ENCODE measurements around the gene TEPSIN.

The TEPSIN gene

DNA sequence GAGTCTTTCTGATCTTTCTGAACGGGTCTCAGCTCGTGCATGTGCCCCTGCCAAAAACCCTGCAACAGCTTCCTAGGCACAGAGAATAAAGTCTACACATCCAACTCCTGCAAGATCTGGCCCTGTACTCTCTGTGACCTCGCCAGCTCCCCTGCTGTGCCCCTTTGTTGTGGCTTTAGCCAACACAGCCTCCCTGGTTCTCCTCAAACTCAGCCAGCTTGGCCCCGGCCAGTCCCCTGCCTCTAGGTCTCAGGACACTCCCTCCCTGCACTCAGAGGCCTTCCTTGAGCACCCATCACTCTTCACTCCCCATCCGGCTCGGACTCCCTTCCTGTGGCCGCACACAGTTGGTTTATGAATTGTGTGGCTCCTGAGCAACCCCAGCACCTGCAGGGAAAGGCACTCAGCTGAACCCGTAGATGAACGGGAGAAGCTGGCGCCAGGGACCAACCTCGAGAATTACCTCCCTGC lies 17.4 kb downstream of the TEPSIN start:
- DNase-seq (ENCODE audit: low read depth in 3 of 3): no peak

DNA sequence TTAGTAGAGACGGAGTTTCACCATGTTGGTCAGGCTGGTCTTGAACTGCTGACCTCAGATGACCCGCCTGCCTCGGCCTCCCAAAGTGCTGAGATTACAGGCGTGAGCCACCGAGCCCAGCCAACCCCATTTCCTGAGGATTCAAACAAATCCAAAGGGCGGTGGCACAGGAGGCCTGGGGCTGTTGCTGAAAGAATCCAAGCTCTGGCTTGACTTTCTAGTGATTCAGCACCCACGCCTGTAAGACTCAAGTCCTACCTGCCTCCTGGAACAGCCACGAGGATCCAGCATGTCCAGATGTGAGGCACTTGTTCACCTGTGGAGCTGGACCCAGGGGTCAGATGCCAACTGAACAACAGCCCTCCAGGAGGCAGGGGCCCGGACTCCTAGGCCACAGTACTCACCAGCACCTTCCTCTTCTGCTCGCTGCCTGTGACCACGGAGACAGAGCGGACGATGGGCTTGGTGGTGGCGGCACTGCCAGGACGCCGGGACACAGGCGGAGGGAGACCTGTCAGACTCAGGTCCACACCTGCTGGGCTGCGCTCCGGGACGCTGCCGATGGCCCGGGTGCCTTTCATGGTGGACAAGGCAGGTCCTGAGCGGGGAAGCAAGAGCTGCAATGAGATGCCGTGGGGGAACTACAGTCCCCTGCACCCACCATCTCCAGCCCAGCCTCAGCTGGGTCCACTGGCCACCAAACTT lies 19.2 kb downstream of the TEPSIN start:
- DNase-seq (ENCODE audit: low read depth in 3 of 3): no peak

DNA sequence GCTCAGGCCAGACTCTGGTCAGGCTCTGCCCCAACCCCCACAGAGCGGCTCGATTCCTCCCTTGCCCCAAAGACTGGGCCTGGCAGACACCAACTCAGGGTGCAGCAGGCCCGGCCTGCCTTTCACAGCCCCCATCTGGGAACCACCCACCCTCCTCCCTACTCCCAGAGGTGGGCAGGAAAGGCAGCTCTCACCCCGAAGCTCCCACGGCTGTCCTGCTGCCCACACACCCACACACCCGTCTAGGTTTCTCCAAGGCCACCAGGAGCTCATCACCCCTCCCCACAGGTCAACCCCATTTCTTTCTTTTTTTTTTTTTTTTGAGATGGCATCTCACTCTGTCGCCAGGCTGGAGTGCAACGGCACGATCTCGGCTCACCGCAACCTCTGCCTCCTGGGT lies 19.9 kb downstream of the TEPSIN start:
- DNase-seq (ENCODE audit: low read depth in 3 of 3): no peak

DNA sequence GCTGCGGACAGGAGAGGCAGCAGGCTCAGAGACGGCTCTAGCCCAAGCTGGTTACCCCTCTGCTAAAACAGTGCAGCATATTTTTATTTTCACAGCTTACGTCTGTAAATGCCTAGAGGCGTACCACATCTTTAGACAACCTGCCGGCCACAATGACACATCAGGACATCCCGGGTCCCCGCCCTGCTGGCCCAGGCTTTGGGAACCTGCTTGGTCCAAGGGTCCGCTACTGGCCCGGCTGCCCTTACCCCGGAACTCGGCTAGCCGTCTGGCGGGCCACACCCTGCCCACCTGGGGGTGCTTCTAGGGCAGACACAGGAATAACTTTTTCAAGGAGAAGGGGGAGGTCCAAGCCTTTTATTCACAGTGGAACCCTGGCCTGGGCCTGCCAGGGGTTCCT lies 20.4 kb downstream of the TEPSIN start:
- DNase-seq (ENCODE audit: low read depth in 3 of 3): no peak

DNA sequence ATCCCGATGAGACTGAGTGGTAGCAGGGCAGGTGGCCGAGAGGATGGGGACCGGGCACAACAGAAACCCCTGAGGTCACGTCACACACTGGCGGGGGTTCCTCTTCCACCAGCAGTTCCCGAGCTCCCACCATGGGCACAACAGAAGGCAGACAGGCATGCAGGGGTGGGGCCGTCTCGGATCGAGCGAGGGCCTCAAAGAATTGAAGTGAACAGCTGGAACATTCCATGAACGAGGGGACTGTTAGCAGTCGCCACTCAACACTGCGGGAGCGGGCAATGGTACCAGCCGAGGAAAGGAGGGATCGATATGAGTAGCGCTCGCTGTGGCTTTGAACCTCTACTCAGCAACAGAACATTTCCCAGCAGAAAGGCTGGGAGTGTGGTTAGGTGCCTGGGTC lies 21.4 kb downstream of the TEPSIN start:
- DNase-seq (ENCODE audit: low read depth in 3 of 3): no peak

DNA sequence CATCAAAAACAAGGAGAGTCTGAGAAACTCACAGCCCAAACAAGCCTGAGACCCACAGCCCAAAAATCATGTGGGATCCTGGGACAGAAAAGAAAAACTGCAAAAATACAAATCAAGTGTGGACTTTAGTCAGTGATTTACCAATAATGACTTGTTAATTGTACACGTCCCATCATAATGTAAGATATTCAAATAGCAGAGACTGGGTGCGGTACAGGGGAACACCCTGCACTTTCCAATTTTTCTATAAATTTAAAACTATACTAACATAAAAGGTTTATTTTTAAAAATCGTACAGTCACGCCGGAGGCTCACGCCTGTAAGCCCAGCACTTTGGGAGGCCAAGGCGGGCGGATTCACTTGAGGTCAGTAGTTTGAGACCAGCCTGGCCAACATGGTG lies 24.9 kb downstream of the TEPSIN start:
- DNase-seq (ENCODE audit: low read depth in 3 of 3): no peak

DNA sequence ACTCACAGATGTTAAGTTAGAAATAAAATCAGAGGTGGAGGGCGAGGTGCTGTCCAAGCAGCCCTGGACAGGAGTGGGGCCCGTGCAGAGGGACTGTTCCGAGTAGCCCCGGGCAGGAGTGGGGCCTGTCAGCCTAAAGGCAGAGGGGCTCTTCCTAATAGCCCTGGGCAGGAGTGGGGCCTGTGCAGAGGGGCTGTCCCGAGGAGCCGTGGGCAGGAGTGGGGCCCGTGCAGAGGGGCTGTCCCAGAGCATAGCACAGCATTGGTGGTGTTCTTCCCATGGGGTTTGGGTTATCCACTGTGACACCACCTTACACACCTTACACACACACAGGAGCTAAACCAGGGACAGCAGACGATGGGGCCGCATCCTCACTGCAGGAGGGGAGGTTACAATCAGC lies 26.5 kb downstream of the TEPSIN start:
- DNase-seq (ENCODE audit: low read depth in 3 of 3): no peak

DNA sequence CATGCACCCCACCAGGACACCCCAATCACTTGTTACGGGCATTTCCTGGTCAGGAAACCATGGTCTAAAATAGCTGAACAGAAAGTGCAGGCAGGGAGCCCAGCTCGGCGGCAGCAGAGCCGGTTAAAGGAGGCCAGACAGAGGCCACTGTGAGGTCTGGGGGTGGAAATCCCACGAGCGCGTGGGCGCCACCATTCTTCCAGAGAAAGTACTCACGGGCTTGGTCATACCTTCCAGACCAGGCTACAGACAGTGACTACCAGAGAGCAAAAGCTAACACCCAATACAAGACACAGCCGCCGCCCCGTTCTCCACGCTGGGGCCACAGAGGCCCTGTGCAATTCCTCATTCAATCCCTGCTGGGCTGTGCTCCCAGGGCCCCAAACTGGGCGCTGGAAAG lies 28.0 kb downstream of the TEPSIN start:
- DNase-seq (ENCODE audit: low read depth in 3 of 3): no peak

DNA sequence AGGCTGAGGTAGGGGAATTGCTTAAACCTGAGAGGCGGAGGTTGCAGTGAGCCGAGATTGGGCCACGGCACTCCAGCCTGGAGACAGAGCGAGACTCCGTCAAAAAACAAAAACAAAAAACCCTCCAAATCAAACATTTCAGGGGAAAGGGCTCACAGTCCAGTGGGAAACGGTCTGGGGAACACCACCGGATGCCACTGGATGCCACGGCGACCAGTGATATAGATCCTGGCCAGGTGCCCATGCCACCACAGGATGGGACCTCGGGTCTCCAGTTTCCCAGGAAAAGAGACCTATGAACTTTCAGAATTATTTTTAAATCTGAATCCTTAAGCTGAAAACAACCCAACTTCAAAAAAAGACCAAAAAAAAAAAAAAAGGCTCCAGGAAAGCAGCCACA lies 28.4 kb downstream of the TEPSIN start:
- DNase-seq (ENCODE audit: low read depth in 3 of 3): no peak

DNA sequence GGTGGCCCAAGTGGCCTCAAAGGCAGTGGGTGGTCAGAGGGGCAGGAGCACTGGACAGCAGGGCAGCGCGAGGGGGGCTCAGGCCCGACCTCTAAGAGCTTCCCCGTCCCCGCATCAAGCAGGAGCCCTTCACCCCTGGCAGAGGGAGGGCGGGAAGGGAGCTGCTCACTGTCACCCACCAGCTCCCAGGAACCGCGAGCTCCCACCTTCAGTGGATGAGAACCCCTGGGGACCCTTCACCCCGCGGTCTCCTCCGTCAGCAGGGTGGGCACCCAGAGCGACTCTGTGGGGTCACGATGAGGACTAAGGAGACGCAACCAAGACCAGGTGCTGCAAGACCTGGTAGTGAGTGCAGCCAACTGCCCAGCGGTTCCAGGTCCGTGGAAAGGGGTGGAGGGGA lies 29.7 kb downstream of the TEPSIN start:
- DNase-seq (ENCODE audit: low read depth in 3 of 3): no peak

DNA sequence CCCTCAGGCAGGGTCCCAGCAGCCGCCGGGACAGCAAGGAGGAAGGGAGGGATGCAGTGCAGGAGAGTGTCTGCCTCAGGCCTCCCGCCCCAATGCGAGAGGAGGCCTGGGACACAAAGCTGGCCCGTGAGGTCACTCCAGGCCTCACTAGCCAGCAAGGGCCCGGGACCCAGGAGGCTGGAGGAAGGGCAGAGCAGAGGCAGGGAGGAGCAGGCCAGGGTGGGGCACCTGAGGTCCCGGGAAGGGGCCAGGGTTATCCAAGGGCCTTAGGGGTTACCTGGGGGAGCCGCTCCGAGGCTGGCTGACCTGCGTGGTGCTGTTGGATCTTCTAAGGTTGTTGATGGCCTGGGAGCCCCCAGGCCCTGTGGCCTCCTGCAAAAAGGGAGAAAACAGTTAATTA lies 30.2 kb downstream of the TEPSIN start:
- DNase-seq (ENCODE audit: low read depth in 3 of 3): no peak

DNA sequence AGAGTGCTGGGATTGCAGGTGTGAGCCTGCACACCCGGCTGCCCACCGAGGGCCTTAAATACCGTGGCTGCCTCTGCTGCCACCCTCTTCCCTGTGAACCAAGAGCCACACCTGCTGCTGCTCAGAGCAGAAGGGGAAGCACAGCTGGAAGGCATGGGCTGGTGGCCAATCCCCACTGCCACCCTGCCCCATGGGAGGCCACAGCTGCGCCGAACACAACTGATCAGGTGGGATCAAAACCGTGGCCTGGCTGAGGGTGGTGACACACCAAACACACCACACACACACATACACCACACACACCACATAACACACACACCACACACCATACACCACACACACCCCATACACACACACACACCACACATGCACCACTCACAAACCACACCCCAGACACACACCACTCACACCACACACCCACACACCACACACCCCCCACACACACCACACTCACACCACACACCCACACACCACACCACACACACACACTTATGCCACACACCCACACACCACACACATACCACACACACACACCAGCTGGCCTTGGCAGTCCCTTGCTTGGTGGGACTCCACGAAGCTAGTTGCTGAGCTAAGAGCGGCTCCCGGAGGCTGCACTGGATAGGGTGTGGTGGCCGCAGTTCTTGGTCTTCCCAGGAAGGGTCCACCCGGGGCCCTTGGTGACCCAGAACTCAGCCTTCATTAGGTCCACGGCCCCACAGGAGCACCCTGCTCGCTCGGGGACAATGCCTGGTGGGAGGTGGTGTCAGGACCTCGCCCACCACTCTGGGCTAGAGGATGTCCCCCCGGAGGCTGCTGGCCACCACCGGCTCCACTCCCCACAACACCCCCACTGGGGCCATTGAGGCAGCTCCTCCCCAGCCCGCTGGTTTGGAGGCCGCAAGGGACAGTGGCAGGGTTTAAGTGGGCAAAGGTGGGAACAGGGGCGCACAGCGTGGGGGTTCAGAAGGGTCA lies 31.0 kb downstream of the TEPSIN start:
- no peak for DNase-seq (ENCODE audit: low read depth in 3 of 3)

DNA sequence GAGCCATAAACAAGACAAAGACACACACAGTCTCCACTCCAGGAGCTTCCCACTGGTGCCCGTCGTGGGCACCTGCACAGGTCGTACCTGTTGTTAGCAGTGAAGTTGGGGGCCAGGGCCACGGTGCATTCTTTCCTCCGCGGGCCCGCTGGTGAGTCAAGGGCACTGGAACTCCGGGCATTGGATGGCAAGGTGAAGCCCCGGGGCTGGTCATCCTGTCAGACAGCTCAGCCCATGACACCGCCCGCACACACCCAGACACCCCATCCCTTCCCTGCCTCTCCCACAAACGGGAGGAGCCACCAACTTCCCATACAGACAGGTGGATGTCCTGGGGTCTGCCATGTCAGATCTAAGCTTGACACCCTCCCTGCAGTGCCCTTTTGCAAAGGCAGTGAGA lies 32.2 kb downstream of the TEPSIN start:
- DNase-seq (ENCODE audit: low read depth in 3 of 3): no peak

DNA sequence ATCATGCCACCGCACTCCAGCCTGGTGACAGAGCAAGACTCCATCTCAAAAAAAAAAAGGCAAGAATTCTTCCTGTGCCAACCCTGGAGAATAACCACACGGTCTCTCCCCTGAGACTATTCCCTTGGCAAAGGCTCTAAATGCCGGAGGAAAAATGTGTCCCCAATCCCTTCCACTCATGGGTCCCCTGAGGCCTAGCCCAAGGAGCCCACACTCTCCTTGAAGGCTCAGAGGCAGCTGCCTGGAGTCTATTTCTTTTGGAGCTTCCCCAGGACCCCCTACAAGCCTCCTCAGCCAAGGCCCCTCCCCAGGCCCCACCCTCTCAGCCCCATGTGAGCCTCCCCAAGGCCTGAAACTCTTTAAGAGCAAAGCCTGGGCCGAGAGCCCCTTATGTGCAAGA lies 32.7 kb downstream of the TEPSIN start:
- no peak for DNase-seq (ENCODE audit: low read depth in 3 of 3)

DNA sequence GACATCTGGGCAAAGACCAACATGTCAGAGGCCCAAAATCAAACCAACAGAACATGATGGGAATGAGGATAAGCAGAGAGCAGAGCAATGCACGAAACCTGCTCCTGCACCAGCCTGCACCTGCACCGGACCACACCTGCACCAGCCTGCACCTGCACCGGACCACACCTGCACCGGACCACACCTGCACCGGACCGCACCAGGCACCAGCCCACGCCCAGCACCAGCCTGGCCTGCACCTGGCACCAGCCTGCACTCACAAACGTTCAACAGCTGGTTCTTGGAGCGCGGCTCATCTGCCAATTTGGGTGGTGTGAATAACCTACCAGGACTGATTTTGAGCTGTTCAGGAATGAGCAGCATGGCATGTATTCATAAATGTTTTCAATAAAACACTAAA lies 34.3 kb downstream of the TEPSIN start:
- no peak for DNase-seq (ENCODE audit: low read depth in 3 of 3)

DNA sequence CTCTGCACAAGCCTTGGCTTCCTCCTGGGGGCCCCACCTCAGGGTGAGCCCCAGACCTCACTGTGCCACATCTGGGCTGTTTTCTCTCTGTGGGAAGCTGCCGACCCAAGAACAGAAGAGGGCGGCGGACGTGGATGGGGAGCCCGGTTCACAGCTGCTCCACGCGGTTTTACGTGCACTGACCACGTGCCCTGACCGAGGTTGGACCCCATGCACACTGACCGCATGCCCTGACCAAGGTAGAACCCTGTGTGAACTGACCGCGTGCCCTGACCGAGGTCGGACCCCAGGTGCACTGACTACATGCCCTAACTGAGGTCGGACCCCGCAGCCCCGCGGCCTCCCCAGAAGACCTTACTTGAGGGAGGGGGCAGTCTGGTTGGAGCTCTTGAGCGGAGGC lies 35.7 kb downstream of the TEPSIN start:
- DNase-seq (ENCODE audit: low read depth in 3 of 3): no peak

DNA sequence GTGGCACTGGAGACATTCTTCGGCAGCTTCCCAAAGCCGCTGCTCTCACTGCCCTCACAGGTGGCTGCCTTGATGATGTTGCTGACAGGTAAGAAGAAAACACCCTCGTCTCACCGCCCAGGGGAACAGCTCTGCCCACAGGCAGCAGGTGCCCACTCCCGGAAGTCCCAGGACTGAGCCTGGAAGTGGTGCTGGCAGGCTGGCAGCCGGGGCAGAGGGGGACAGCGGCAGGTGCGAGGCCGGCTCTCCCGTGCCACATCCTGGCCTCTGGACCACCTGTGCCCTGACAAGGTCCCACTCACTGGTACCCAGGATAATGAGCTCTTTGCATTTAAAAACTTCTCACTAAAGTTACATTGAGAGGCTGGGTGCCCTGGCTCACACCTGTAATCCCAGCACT lies 36.5 kb downstream of the TEPSIN start:
- no peak for DNase-seq (ENCODE audit: low read depth in 3 of 3)

DNA sequence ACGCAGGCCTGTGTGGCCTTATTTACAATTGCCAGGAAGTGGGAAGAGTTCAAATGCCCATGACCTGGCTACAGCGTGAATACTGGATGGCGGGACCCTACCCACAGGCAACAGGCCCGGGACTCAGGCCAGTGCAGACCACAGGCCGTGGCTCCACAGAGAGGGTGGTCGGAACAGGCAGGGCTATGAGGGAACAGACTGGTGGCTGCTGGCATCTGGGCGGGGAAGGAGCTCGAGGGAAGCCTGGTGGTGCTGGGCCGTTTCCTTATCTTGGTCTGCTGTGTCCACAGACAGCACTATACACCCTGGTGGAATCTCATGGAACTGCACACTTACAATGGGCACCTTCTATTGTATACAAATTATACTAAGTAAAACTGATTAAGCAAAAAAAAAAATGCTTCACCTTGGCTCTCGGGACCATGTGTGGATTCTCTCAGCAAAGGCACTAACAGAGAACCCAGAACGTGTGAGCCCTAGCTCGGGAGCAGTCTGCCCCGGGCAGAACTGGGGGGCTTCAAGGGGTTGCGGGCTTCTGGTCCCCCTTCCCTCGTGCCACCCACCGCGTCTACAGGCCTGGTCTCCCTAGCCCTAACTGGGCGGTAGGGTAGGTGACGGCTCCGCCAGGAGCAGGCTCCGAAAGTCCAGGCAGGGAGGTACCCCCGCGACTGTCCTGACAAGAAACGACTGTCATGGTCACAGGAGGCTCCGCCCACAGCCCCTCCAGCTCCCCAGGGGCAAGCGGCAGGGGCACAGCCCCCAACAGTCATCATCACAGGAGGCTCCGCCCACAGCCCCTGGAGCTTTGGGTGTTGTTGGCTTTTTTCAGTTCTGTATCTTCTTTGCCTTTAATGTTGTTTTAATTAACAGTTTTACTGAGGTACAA lies 37.9 kb downstream of the TEPSIN start:
- no peak for DNase-seq (ENCODE audit: low read depth in 3 of 3)

DNA sequence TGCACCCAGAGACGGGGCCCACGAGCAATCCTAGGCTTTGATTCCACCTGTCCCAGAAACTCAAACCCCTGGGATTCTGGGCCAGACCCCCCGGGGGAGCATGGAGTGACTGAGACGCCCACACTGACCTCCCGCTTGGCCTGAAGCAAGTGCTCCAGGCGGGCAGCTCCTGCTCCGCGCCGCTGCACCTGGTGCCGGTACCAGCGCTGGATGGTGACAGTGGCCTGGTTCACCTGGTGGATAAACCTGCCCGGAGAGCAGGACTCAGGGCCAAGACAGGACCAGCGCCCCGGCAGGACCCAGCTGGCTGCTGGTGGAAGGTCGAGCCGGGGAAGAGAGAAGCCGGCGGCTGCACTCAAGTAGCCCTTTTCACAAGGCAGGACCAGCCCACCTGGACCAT lies 38.7 kb downstream of the TEPSIN start:
- no peak for DNase-seq (ENCODE audit: low read depth in 3 of 3)

DNA sequence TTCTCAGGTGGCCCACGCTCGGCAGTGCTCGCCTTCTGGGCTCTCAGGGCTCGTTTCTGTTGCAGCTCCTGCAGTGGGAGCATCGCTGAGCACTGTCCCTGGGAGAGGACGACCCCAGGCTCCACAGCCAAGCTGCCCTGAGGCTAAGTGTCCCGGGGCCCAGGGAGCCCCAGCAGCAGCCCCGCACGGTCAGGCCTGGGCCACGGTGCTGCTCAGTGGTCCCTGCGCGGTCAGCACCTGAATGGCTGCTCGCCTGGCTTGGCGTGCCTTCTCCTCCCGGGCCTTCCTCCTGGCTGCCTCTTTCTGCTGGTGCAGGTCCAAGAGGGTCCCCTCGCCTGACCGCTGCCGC lies 39.4 kb downstream of the TEPSIN start:
- no peak for DNase-seq (ENCODE audit: low read depth in 3 of 3)

DNA sequence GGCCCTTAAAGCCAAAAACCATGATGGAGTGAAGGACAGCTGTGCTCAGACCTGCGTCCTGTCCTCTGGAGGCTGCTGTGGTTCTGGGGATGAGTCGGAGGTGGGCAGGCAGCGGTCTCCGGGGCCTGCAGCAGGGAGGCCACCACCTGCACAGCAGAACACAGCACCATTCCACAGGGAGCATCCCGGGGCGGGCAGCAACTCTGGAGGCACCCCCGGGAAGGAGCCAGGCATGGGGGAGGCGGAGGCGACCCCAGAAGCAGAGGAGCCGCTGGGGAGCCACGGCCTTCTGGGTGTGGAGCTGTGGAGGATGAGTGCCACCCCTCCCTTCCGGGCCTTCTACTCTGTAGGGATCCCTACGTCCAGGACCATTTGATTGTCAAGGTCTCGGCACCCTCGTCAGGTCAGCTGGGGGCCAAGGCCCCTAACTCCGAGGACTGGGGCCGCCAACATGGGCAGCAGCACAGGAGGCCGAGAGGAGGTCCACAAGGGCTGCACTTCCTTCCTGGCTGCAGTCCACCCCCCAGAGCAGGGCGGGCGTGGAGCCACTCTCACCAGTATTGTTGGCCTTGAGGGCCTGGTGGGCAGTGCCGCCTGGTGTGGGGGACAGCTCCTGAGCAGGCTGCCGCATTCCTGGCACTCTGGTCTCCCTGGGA lies 39.9 kb downstream of the TEPSIN start:
- DNase-seq (ENCODE audit: low read depth in 3 of 3): no peak

All from stimulated activated CD4-positive, alpha-beta T cell treated with anti-CD3 and anti-CD28 coated beads, TNF-alpha, amount 100 ng/mL, for 24 hours (primary cell).